Measurements from ENCODE around the gene SP6. TPM values are rescaled to one million over a fixed set of nuclear protein-coding genes. Genes with fewer than 3 reads are reported as not detected.
A peak's percentile ranks its signal among the peaks of the same experiment; 100 is the strongest.

SP6 gene
- total RNA-seq, 1 experiment from 2014 or later: 10.8 TPM

DNA sequence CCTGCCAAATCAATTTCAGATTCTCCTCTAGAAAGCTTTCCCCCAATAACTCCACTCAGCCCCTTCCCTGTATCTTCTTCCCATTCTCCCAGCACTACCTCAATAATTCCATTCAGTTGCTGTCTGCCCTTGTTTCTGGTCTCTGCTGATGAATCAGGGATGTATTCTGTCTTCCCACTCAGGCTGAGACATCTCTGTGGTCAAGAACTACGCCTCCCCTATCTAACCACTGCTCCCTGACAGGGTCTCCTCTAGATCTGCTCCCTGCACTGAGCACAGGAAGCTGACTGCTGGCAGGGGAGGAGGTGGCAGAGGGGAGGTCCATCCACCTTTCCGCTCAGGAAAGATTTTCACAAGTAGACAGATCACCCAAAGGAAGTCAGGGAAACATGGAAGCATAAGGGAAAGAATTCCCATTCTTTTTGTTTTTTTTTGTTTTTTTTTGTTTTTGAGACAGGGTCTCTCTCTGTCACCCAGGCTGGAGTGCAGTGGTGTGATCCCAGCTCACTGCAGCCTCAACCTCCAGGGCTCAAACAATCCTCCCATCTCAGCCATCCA, 28.1 kb upstream of the SP6 start:
- Histone ChIP-seq H2AFZ (ENCODE audit: low read depth, low read length, poor library complexity, severe bottlenecking) (no peak overlapping the region), H3K9ac (ENCODE audit: low read length) (peak overlapping the region; percentile 8; the same call in 1 of the 2 replicates), H3K9me3 (ENCODE audit: control insufficient read depth in 1 of 2, insufficient read depth in 1 of 2, low read depth in 1 of 2, low read length in 2 of 2) (no peaks in the 10 kb centered on the region), H3K9me2 (ENCODE audit: insufficient read depth) (no peaks in the 10 kb centered on the region), H3K4me2 (ENCODE audit: low read length) (peak overlapping the region; percentile 65), H3K36me3 (ENCODE audit: control insufficient read depth in 1 of 2, insufficient read depth in 2 of 2, low read length in 2 of 2) (no peaks in the 10 kb centered on the region), H3K27ac (ENCODE audit: low read depth, low read length) (no peak overlapping the region), H3K4me3 (replicated peaks in 1 of 2; ENCODE audit: low read depth in 1 of 2, low read length in 2 of 2) (no peak overlapping the region), H3K79me2 (ENCODE audit: insufficient read depth, low read length) (no peaks in the 10 kb centered on the region), H4K20me1 (ENCODE audit: insufficient read depth) (no peaks in the 10 kb centered on the region), H3K27me3 (ENCODE audit: insufficient read depth, low read length) (no peaks in the 10 kb centered on the region), H3K4me1 (ENCODE audit: control insufficient read depth in 1 of 2, insufficient read depth in 2 of 2, low read length in 2 of 2) (peaks cover 2 to 34% of the 10 kb centered on the region in 2 experiments)
- RAD21 ChIA-PET (ENCODE audit: low non-redundant PET in 1 of 2, low total read pairs in 2 of 2, uncharacterized antibody in 2 of 2, unreplicated experiment in 2 of 2): no interaction called here
- no TSS peak for BruUV-seq (replicated peaks)
- CTCF ChIA-PET: interaction anchor here (0.9 to 2.9 kb wide), 5 partner anchors 11 to 139 kb away, joined by 3 to 12 read pairs (median 7); partner anchors contain the start of gene SCRN2
- intact Hi-C loops (cut with micrococcal nuclease): no loop called here
- no peak for DNase-seq (ENCODE audit: low read depth, low spot score)
- no peak for TF ChIP-seq SRF (IDR thresholded peaks at IDR 0.05; ENCODE audit: low read depth)
- TF ChIP-seq ZFX (IDR thresholded peaks at IDR 0.05): no peak
- no peak for TF ChIP-seq ZNF274 (IDR thresholded peaks at IDR 0.05; ENCODE audit: low read depth, low read length)
- no peak for TF ChIP-seq POLR2AphosphoS5 (IDR thresholded peaks at IDR 0.05; ENCODE audit: low read depth, low read length)
- no peak for TF ChIP-seq ELF1 (IDR thresholded peaks at IDR 0.05; ENCODE audit: borderline replicate concordance, low read depth)
- no peak for TF ChIP-seq FOSL1 (IDR thresholded peaks at IDR 0.05; ENCODE audit: low read depth)
- no peak for TF ChIP-seq EZH2phosphoT487 (IDR thresholded peaks at IDR 0.05; ENCODE audit: borderline replicate concordance)
- TF ChIP-seq MAX (IDR thresholded peaks at IDR 0.05): no peak
- no peak for TF ChIP-seq CEBPB (IDR thresholded peaks at IDR 0.05; ENCODE audit: low read depth)
- TF ChIP-seq JUND (IDR thresholded peaks at IDR 0.05): no peak
- no peak for TF ChIP-seq YY1 (IDR thresholded peaks at IDR 0.05; ENCODE audit: extremely low read depth, insufficient replicate concordance, low read depth, low read length)
- TF ChIP-seq RAD21 (IDR thresholded peaks at IDR 0.05; ENCODE audit: low read depth): no peak
- TF ChIP-seq, protein P1, sequence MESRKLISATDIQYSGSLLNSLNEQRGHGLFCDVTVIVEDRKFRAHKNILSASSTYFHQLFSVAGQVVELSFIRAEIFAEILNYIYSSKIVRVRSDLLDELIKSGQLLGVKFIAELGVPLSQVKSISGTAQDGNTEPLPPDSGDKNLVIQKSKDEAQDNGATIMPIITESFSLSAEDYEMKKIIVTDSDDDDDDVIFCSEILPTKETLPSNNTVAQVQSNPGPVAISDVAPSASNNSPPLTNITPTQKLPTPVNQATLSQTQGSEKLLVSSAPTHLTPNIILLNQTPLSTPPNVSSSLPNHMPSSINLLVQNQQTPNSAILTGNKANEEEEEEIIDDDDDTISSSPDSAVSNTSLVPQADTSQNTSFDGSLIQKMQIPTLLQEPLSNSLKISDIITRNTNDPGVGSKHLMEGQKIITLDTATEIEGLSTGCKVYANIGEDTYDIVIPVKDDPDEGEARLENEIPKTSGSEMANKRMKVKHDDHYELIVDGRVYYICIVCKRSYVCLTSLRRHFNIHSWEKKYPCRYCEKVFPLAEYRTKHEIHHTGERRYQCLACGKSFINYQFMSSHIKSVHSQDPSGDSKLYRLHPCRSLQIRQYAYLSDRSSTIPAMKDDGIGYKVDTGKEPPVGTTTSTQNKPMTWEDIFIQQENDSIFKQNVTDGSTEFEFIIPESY (IDR thresholded peaks at IDR 0.05; ENCODE audit: extremely low read depth, insufficient replicate concordance, low read length): no peak
- POLR2A ChIA-PET: no interaction called here
- ATAC-seq: no peak

All from HCT116 (cell line).